Stomach (tissue), 9 donors: ENCODE results near the gene IARS2. TPM values are rescaled to one million over a fixed set of nuclear protein-coding genes. Genes with fewer than 3 reads are reported as not detected.
A peak's percentile ranks its signal among the peaks of the same experiment; 100 is the strongest.
"Not testable (repeated sequence)": the region's sequence is repeated elsewhere in the genome, so short reads cannot be mapped to it uniquely, and the experiment has no call there.

ENCODE experiments used
- DNase-seq, 2 donors: peaks; one replicate each; pipeline versions ENCODE4 v3.0.0 to v3.0.0-alpha.2; 2013 to 2019
- H3K27ac ChIP-seq, 5 donors: fragments of 200-600 bp in 4 of 5; sonication (generic) in 4 of 5; one replicate each; pipeline ENCODE4 v1.5.1; 2013 to 2019; ENCODE audit warnings: mild to moderate bottlenecking in 1 of 5, moderate library complexity in 1 of 5
- H3K27me3 ChIP-seq, 3 donors: fragments of 200-600 bp; sonication (generic); one replicate each; pipeline ENCODE4 v1.5.1; 2017 to 2019; ENCODE audit warnings: mixed run types in 1 of 3
- H3K36me3 ChIP-seq, 4 donors: fragments of 200-600 bp; sonication (generic); 1 replicate in 3 of 4; 2 replicates in 1 of 4; pipeline ENCODE4 v1.5.1; 2016 to 2019
- H3K4me1 ChIP-seq, 4 donors: fragments of 200-600 bp; sonication (generic); one replicate each; pipeline ENCODE4 v1.5.1; 2016 to 2019
- H3K4me3 ChIP-seq, 4 donors: fragments of 200-600 bp; sonication (generic) in 3 of 4; one replicate each; pipeline ENCODE4 v1.5.1; 2016 to 2019; ENCODE audit warnings: mild to moderate bottlenecking in 1 of 4
- H3K9me3 ChIP-seq, 4 donors: fragments of 200-600 bp; sonication (generic); one replicate each; pipeline ENCODE4 v1.5.1; 2016 to 2019
- EP300 ChIP-seq: sonication (generic); formaldehyde crosslinking; IDR thresholded peaks from one replicate; pipeline ENCODE4 v1.6.1; 2017; ENCODE audit warnings: antibody characterized with exemption
- POLR2A ChIP-seq, 4 donors: fragments of 450-650 bp; IDR thresholded peaks; one replicate each; pipeline ENCODE4 v1.6.1; 2016; ENCODE audit warnings: antibody characterized with exemption in 4 of 4, control low read depth in 2 of 4, mild to moderate bottlenecking in 1 of 4, moderate library complexity in 1 of 4
- POLR2AphosphoS5 ChIP-seq, 3 donors: sonication (generic); formaldehyde crosslinking; IDR thresholded peaks; one replicate each; pipeline ENCODE4 v1.6.1; 2016; ENCODE audit warnings: antibody characterized with exemption in 3 of 3
- WGBS, 5 donors: extraction: QIAGEN DNeasy Blood & Tissue Kit in 3 of 5; methylation state at CpG; one replicate each; pipeline versions ENCODE4 v1.1.5 to v1.1.7; 2013 to 2018; 5-methylcytosine and 5-hydroxymethylcytosine counted together
- intact Hi-C: fragments of 100-400 bp; cut with DNase I; formaldehyde crosslinking; loops from one replicate; pipeline ENCODE4 v1.15.1; 2023; ENCODE audit warnings: low total_unique reads
- polyA plus RNA-seq, 3 donors: library from polyadenylated mRNA; stranded (reverse); fragments of 200-250 nt; gene quantifications; one replicate each; pipeline ENCODE4 v1.2.3, GENCODE V29; 2013
- total RNA-seq, 5 donors: library from RNA; depleted of rRNA; stranded (reverse); fragments of >200 nt; gene quantifications; one replicate each; pipeline versions ENCODE4 v1.1.0 to v1.2.3, GENCODE V29; 2014 to 2016
- TF ChIP-seq, protein P1 (sequence below), 7 experiments: fragments of 450-650 bp in 4 of 7; fragments of 200-600 bp in 3 of 7; sonication (generic) in 3 of 7; IDR thresholded peaks; one replicate each; pipeline ENCODE4 v1.5.1; 2016 to 2019; ENCODE audit warnings: antibody characterized with exemption in 7 of 7, control low read depth in 2 of 7, mild to moderate bottlenecking in 1 of 7
- donor health status: healthy with polysubstance abuse.
- donor health status: Bipolar disorder and iron deficiency.
- donor health status: healthy.

Gene IARS2
- total and polyA plus RNA-seq, 8 donors, result 11.0 to 132 (median 35.3) TPM

DNA sequence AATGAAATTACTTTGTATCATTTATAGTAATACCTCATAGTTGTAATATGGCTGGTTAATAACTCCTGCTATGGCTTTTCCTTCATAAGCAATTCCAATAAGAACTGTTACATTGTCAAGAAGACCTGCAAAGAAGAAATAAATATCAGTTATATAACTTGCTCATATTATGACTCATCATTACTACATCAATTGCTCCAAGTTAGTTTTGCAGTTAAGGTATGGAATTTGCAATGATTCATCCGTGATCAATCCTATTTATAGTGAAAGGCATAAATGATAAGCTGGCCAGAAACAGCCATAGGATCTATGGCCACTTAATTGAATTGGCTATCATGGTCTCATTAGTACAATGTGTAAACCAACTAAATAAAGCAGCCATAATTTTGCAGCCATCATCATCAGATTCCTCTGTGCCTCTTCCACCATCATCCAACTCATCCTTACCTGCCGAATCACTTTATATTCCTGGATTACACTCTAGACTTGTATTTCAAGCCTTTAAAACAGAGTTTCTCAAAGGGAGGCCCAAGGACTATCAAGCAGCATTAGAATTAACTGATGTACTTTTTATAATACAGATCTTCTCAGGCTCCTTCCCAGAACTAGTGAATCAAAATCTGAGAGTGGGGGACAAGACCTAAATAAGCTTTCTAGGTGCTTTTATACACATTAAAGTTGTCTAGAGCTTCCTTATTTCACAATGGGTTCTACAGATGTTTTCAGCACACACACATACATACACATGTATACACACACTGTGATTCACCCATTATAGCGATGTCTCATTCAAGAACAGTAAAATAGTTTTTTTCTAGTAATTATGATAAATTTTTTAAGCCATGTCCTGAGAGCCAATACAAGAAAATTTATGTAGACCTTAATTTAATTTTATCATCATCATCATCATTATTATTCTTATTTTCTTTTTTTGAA is 26.4 kb upstream of the IARS2 start:
- intact Hi-C loops, result no loop called here
- Histone ChIP-seq H3K27ac (no peak overlapping the region), H3K36me3 (peaks cover 23 to 91% (median 88%) of the 10 kb centered on the region in 4 donors), H3K4me3 (no peak overlapping the region), H3K27me3 (no peaks in the 10 kb centered on the region), H3K4me1 (no peaks in the 10 kb centered on the region), H3K9me3 (no peaks in the 10 kb centered on the region)
- WGBS, 5 donors, result 94 to 96% (median 94%) methylated on average over 3 of the region's 3 CpGs
- TF ChIP-seq POLR2AphosphoS5 (IDR thresholded peaks at IDR 0.05), result no peak
- DNase-seq, result no peak

DNA sequence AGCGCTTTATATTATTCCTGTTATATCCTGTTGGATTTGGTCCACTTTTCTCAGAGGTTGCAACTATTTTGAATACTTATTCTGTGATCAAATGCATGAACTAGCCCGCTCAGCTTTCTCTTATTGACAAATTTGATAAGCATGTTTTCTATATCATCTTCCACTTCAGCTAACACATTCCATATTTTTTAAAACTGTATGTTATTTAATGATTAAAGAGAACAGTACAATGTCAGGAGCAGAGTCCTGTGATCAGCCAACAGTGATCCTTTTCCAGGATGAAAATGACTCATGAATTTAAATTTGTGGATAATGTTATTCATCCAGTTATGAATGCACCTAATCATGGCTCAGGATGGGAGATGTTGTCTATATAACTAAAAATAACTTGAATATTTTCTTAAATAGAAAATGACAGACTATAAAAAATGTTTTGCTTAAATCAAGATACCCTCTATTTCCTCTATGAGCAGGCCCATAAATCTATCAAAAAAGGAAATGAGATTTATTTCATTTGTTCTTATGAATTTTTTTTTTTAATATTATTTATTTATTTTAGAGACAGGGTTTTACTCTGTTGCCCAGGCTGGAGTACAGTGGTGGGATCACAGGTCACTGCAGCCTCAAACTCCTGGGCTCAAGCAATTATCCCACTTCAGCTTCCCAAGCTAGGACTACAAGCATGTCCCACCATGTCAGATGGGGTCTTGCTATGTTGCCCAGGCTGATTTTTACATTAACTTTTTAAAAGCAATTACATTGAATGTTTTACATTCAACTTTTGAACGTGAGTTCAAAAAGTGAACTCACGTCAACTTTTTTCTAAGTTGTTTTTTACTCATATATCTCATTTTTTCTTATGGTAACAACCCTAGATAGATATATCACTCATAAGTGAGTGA is 16.8 kb upstream of the IARS2 start:
- TF ChIP-seq EP300 (no peak), POLR2AphosphoS5 (IDR thresholded peaks at IDR 0.05) (no peak), POLR2A (IDR thresholded peaks at IDR 0.05) (no peak)
- TF ChIP-seq, protein P1, sequence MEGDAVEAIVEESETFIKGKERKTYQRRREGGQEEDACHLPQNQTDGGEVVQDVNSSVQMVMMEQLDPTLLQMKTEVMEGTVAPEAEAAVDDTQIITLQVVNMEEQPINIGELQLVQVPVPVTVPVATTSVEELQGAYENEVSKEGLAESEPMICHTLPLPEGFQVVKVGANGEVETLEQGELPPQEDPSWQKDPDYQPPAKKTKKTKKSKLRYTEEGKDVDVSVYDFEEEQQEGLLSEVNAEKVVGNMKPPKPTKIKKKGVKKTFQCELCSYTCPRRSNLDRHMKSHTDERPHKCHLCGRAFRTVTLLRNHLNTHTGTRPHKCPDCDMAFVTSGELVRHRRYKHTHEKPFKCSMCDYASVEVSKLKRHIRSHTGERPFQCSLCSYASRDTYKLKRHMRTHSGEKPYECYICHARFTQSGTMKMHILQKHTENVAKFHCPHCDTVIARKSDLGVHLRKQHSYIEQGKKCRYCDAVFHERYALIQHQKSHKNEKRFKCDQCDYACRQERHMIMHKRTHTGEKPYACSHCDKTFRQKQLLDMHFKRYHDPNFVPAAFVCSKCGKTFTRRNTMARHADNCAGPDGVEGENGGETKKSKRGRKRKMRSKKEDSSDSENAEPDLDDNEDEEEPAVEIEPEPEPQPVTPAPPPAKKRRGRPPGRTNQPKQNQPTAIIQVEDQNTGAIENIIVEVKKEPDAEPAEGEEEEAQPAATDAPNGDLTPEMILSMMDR (IDR thresholded peaks at IDR 0.05), result no peak
- no peaks in the 10 kb centered on the region for H3K4me1 ChIP-seq
- no peak overlapping the region for H3K27ac ChIP-seq
- no peak overlapping the region for H3K4me3 ChIP-seq
- DNase-seq, result no peak
- H3K36me3 ChIP-seq, result peaks cover 11 to 51% (median 32%) of the 10 kb centered on the region in 4 donors
- whole genome bisulfite sequencing, 5 donors, result 86 to 93% (median 90%) methylated on average over 4 of the region's 4 CpGs
- no peaks in the 10 kb centered on the region for H3K27me3 ChIP-seq
- intact Hi-C loops, result no loop called here
- H3K9me3 ChIP-seq, result no peaks in the 10 kb centered on the region

DNA sequence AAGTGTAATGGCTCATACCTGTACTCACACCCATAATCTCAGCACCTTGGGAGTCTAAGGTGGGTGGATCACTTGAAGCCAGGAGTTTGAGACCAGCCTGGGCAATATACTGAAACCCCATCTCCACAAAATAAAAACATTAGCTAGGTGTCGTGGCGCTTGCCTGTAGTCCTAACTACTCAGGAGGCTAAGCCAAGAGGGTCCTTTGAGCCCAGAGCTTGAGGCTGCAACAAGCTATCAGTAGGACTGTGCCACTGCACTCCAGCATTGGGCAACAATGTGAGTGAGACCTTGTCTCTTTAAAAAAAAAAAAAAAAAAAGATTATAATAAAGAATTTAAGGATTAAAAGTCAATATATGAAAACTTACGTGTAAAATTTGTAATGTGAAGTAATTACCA is 16.0 kb upstream of the IARS2 start:
- Histone ChIP-seq H3K4me3 (no peak overlapping the region), H3K36me3 (peaks cover 5 to 43% (median 24%) of the 10 kb centered on the region in 4 donors), H3K27ac (no peak overlapping the region), H3K4me1 (no peaks in the 10 kb centered on the region), H3K27me3 (no peaks in the 10 kb centered on the region), H3K9me3 (no peaks in the 10 kb centered on the region)
- intact Hi-C loops, result no loop called here
- DNase-seq, result no peak
- WGBS, 5 donors, result 98 to 100% (median 98%) methylated on average over 3 of the region's 3 CpGs
- TF ChIP-seq POLR2A (IDR thresholded peaks at IDR 0.05) (no peak), EP300 (no peak), POLR2AphosphoS5 (IDR thresholded peaks at IDR 0.05) (no peak)
- TF ChIP-seq, protein P1 (IDR thresholded peaks at IDR 0.05), result no peak

DNA sequence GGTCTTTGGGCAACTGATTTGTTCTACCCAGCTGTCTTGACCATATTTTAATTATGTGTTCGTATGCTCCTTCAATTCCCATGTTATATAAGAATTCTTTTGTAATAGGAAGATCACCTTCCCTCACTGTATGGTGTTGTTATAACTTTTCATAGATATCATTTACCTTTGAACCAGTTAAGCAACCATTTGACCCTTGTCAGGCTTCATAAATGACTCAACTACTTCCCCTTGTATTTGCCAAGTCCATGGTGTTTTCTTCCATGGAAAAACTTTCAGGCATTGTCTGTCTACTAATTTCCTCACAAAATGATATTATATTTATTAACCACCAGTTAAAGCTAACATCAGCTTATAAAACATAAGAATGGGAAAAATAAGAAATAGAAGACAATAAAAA is 9.5 kb upstream of the IARS2 start:
- H3K9me3 ChIP-seq, result no peaks in the 10 kb centered on the region
- no peaks in the 10 kb centered on the region for H3K27me3 ChIP-seq
- peaks cover 0 to 23% (median 8%) of the 10 kb centered on the region in 4 donors for H3K4me1 ChIP-seq
- H3K4me3 ChIP-seq, result no peak overlapping the region
- DNase-seq, result peak in 1 of 2 donors; percentile 15
- WGBS, 5 donors, result 76 to 94% (median 91%) methylated on average over 1 of the region's 1 CpG
- no peak overlapping the region for H3K27ac ChIP-seq
- peaks cover 0 to 10% (median 2%) of the 10 kb centered on the region in 4 donors for H3K36me3 ChIP-seq
- intact Hi-C loops, result no loop called here
- no peak for TF ChIP-seq POLR2A (IDR thresholded peaks at IDR 0.05)
- TF ChIP-seq EP300, result no peak
- TF ChIP-seq, protein P1 (IDR thresholded peaks at IDR 0.05), result no peak
- no peak for TF ChIP-seq POLR2AphosphoS5 (IDR thresholded peaks at IDR 0.05)

DNA sequence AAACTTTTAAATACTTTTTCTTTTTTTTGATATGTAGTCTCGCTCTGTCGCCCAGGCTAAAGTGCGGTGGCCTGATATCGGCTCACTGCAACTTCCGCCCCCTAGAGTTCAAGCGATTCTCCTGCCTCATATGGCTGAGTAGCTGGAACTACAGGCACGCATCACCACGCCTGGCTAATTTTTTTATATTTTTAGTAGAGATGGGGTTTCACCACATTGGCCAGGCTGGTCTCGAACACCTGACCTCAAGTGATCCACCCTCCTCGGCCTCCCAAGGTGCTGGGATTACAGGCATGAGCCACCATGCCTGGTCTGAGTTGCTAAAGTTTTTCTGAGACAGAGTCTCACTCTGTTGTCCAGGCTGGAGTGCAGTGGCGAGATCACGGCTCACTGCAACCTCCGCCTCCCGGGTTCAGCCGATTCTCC is 7.7 kb upstream of the IARS2 start:
- not testable (repeated sequence) for DNase-seq
- intact Hi-C loops, result loop anchor here (5.0 kb wide), 1 partner anchor 39 kb away; the partner anchor contains the start of gene EPRS1

More for the DNA sequence above, 7.7 kb upstream of the IARS2 start:
- H3K36me3 ChIP-seq, H3K9me3 ChIP-seq, H3K4me3 ChIP-seq, H3K27me3 ChIP-seq, H3K27ac ChIP-seq: not testable (repeated sequence)
- WGBS, 5 donors, result 90 to 95% (median 92%) methylated on average over 15 of the region's 15 CpGs
- peaks cover 0 to 26% (median 11%) of the 10 kb centered on the region in 4 donors for H3K4me1 ChIP-seq
